ENCODE measurements around the gene TATDN2.

TATDN2 gene, protein sequence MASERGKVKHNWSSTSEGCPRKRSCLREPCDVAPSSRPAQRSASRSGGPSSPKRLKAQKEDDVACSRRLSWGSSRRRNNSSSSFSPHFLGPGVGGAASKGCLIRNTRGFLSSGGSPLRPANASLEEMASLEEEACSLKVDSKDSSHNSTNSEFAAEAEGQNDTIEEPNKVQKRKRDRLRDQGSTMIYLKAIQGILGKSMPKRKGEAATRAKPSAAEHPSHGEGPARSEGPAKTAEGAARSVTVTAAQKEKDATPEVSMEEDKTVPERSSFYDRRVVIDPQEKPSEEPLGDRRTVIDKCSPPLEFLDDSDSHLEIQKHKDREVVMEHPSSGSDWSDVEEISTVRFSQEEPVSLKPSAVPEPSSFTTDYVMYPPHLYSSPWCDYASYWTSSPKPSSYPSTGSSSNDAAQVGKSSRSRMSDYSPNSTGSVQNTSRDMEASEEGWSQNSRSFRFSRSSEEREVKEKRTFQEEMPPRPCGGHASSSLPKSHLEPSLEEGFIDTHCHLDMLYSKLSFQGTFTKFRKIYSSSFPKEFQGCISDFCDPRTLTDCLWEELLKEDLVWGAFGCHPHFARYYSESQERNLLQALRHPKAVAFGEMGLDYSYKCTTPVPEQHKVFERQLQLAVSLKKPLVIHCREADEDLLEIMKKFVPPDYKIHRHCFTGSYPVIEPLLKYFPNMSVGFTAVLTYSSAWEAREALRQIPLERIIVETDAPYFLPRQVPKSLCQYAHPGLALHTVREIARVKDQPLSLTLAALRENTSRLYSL

DNA sequence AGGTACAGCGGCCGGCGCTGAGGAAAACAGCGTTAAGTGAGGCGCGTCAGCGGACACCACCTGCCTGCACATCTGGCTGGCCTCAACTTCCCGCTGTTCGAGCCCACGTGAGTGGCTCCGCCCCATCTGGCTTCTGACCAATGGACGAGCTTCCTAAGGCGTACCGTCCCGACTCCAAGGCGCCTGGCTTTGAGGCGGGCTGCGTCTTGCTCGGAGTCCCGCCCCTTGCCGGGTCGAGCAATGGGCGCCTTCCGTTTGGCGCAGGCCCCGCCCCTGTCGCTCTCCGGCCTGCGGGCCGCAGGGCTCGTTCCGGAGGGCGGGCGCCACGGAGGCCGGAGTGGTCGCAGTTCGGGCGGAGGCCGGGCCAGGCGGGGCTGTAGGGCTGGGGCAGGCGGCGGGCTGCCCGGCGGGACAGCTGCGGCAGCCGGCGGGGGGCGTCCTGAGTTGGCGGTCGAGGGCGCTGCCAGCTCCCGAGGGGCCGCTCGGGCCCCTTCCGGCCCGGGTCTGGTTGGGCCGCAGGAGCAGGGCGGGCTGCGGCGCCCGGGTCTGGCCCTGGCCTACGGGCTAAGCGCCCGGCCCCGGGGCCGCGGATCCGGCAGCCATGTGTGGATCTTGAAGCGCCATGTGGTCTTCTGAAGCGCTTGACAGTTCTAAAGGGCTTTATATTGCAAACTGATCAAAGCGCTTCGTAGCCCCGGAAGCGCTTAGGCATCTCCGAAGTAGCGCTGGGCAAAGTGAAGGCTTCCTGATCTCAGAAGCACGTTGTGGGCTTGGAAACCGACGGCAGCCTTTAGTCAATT, at the start of gene TATDN2:
Gene TATDN2 (plus strand): TSS at position 276 of the 800 bp plus-strand sequence. CDS start 742 bp downstream, outside the sequence.
- peak; percentile 93 to 95 for DNase-seq

DNA sequence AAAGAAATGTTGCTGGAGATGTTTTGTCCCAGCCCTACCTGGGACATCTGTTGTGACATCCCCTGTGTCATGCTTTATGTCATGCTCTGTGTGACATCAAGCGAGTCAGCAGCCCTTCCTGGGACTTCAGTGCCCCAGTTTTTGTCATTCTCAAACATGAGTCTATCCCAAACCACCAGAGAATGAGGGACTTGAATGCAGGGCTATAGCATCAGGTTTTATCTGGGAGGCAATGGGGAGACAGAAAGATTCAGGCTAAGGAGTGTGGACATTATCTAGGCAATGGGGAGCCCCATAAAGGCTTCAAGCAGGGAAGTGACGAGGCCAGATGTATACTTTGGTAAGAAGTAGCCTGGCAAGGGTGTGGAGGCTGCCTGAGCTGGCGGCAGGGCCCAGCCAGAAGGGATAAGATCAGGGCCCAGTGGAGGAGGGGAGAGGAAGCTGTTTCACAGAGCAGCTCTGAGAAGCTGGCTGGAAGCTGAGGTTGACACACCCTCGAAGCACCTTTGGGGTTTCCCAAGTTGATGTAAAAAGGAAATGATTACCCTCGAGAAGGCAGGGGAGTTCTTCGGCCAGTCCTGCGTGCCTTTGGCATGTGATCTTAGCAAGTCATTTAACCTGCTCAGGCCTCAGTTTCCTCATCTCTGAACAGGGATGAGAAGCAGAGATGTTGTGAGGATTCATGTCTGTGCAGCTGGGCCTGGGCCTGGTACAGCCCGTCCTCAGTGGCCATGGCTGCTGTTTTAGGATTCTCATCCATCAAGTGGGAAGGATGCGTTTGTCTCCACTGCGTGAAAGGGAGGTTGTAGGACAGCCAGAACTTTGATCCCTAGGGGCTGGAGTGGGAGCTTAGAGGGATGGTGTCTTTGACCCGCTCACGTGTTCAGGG, 49.3 kb upstream of the TATDN2 start:
- DNase-seq = peak; percentile 84 to 86

DNA sequence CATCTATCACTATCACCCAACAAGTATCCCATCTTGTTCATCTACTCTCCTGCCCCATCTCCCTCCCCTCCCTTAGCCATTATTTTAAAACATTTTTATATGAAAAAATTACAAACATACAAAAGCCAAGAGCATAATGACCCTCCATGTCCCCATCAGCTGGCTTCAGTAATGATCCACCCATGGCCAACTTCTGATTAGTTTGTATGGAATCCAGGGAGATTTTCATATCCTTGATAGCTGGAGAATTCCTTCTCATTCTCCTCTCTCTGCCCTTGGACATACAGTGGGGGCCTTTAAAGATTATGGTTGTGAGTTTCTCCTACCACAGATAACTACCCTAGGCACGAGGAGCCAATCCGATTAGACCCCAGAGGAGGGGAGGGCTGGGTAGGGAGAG, 43.3 kb upstream of the TATDN2 start:
- no peak for DNase-seq

DNA sequence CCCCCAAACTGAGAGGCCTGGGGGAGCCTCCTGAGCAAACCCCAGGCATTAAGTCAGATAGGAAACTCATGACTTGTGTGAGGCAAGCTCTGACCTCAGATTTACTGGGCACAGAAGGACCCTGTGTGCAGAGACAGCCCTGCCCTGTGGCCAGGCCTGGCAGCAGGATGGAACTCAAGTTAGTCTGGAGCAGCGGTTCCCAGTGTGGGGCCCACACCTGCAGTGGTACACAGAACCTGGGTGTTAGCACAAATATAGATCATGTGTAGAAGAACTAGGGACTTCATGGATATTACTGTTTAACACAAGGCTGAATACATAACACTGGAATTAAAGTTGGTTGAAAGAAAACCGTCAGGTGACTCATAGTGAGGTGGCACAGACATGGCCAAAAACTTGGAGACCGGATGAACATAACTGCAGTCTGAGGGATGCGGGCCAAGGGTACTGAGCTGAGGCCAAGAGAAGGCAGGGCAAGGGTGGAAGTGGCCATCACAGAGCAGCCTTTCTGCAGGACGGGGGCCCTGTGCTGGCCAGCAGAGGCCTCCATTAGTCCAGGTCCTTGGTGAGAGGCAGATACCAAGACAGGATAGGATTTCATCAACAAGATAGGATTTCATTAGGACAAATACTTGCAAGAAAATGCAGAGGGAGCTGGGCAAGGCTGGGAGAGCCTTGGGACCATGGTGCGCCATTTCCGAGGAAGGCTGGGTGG, 42.7 kb upstream of the TATDN2 start:
- DNase-seq = no peak

DNA sequence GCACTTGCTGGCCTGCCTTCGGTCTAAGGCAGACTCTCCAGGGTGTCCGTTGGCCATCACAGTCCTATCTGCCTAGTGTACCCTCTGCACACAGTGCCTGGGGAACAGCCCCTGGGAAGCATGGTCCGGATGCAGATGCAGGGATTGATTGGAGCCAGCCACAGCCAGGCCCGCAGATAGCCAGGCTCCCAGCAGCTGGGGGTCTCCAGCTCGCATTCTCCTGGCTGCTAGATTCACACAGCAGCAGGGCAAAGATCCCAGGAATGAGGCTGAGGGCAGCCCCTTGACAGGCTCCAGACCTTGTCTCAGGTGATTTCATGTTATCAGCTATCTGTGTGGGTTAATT, 42.1 kb upstream of the TATDN2 start:
- DNase-seq = no peak

DNA sequence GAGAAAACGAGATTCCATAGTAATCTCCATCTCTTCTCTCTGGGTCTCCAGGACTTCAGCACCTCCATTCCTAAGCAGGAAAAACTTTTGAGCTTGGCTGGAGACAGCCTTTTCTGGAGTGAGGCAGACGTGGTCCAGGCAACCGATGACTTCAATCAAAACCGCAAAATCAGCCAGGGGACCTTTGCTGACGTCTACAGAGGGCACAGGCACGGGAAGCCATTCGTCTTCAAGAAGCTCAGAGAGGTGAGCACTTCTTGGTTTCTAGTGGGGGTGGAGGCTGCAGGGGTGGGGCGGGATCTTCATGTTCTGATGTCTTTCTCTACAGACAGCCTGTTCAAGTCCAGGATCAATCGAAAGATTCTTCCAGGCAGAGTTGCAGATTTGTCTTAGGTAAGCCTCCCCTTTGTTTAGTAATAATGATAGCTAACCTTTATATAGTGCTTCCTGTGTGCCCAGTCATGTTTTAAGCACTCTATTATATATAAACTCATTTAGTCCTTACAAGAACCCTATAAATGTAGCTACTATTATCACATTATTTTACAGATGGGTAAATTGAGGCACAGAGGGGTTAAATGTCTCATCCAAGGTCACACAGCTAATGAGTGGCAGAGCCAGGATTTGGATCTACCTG, 35.0 kb upstream of the TATDN2 start:
- DNase-seq = no peak

DNA sequence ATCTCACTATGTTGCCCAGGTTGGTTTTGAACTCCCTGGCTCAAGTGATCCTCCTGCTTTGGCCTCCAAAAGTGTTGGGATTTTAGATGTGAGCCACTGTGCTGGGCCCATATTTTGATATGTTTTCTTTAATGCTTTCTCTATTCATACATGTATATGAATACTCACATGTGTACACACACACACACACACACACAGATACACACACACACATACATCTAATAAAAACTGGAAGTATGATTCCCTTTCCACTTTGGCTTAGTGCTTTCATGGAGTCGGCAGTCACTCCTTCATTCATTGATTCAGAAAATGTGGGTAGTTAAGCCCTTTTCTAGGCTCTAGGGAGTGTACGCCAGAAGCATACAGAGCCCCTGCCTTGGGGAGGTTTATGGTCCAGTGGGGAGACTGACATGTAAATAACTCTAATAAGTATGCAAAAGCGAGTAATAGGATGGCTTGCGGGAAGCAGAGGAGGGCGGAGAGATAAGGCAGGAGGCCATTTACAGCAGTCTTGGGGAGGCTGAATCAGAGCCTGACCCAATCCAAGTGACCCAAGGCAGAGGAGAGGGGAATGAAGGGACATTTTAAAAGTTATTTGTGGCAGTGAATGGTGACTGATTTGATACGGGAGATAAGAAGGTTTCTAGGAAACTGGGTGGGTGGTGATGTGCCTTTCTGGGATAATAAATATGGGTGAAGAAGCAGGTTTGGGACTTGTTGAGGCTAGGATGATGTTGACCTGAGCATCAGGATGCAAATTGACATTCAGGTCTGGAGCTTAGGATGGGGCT, 32.5 kb upstream of the TATDN2 start:
- DNase-seq = no peak

DNA sequence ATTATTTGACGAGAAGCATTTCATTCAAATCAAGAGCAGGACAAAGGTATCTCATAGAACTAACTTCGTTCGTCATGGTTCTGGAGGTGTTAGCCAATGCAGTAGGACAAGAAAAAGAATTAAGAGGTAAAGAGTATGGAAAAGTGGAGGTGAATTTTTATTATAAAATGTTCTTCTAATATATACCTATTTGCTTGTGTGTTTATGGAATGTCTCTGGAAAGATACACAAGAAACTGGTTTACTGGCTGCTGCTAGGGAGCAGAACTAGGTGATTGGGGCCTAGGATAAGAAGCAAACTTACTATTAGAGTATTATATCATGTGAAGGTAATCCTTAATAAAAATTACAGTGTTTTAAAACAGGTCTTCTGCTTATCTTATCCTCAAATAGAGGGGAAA, 30.9 kb upstream of the TATDN2 start:
- no peak for DNase-seq

DNA sequence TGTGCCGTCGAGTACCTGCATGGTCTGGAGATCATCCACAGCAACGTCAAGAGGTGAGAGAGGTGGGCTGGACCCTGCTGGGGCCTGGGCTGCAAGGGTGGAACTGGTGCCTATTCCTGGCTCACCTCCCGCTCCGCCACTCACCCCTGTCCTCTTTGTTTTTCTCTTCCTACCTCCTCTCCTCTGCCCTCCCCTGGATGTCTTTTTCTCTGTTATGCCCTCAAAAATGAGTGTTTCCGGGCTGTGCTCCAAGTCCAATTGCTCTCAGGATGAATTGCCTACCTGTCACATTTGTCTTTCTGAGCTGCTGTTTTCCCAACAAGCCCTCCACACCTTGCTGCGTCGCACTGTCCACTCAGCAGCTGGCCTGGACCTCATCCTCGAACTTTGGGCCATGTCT, 28.5 kb upstream of the TATDN2 start:
- DNase-seq = no peak

DNA sequence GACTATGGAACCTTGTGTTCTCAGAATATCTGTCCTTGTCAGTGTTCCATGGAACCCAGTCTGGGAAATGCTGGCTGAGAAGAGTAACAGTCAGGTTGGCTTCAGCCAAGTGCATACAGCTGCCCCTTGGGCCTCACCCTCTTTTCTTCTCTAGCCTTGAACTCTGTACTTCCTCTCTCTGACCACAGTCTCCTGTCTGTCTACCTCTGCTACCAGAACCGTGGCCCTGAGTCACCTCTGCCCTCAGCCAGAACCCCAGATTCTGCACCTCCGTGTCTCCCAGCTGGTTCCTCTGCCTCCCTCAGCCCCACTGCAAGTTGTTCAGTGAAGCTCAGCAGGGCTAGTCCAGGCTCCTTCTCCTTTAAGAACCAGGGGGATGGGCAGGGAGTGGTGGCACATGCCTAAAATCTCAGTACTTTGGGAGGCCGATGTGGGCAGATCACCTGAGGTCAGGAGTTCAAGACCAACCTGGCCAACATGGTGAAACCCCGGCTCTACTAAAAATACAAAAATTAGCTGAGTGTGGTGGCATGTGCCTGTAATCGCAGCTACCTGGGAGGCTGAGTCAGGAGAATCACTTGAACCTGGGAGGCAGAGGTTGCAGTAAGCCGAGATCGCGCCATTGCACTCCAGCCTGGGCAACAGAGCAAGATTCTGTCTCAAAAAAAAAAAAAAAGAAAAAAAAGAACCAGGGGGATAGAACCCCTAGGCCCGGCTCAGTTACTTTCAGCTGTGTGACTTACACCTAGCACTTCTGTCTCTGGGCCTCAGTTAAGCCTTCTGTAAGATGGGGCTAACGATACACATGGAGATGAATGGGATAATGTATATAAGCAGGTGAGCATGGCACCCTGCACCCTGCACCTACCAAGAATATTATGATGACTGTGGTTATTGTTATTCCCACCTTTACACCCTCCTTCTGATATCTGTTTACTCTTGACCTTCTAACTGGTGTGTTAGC, 24.3 kb upstream of the TATDN2 start:
- peak; percentile 50 to 59 for DNase-seq

DNA sequence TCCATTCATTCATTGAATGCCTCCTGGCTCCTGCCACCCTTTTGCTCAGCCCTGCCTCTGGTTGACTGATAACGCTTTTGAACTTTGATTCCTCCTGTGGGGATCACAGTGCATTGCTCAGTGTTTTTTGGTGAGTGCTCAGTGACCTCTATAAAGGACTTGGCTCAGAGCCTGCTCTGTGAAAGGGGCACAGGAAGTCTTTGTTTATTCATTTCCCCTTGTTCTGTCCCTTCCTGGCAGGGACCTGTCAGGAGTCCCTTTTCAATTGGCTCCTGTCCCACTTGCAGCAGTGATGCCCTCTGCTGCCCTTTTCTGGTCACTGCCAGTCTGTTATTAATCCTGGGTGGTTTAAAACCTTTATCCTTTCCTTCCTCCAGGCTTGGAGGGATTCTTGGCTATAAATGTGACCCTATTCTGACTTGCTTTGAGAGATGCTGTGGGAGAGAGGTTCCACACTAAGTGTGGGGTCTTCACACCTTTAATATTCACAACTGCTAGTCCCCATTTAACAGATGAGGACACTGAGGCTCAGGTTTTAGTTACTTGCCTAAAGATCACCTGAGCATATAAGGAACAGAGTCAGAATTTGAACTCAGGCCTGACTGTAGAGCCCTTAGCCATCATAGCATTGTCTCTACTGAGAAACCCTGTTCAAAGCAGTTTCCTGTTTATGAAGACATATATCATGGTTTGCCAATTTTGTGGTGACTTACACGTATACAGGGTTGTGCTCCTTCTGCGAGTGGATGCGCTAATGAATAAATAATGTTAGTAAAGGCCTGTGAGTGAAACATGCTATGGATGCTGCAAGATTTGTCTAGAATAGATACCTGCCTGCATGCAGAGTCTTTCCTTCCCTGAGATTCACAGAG, 23.2 kb upstream of the TATDN2 start:
- DNase-seq = peak; percentile 70 to 78

DNA sequence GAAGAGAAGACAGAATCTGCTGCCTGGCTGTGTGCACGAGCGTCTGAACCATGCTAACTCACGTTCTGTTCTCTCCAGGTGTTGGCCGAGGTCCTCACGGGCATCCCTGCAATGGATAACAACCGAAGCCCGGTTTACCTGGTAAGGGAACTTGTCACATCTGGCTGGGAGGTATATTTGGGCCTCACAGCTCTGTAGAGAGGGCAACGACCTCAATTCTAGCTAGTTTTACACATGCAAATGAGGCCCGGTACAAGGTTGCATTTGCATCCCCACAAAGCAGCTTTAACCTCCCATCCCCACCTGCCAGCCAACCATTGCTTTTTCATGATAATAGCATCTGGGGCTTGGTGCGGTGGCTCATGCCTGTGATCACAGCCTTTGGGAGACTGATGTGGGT, 22.0 kb upstream of the TATDN2 start:
- no peak for DNase-seq

DNA sequence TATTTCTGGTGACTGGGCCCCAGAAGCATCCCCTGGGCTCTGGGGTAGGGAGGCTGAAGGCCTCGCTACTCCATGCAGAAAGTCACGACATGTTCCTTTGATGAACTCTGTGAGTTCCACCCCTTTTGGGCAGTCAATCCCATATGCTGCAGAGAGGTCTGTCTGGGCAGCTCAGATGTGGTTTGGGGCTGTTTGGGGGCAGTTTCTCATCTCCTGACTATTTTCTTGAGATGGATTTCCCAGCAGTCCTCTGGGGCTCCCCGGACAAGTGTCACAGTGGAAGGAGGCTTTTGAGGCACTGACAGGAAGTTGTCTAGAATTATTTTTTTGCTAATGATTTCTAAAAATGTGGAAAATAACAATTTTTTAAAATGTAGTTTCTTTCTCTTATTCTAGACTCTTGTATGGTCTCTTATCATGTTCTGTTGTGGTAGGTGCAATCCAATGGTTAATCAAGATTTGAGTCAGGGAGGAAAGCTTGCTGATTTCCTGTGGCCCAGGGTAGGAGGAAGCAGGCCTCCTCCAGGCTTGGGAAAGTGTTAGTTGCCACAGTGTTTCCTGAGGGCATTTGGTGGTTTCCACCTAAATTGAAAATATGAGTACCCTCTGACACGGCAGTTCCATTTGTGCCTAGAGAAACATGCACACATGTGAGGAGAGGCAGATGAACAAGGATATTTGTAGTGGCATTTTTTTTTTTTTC, 19.9 kb upstream of the TATDN2 start:
- DNase-seq = peak; percentile 15 to 33

DNA sequence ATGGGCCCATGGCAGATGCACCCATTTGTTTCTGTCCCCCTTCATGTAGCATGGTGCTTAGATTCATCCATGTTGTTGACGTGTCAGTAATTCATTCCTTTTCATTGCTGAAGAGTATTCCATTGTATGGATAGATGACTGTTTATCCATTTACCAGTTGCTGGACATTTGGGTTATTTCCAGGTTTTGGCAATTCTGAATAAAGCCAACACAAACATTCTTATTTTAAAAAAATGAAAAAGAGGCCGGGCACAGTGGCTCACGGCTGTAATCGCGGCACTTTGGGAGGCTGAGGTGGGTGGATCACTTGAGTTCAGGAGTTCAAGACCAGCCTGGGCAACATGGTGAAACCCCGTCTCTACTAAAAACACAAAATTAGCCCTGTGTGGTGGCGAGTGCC, 18.7 kb upstream of the TATDN2 start:
- no peak for DNase-seq

DNA sequence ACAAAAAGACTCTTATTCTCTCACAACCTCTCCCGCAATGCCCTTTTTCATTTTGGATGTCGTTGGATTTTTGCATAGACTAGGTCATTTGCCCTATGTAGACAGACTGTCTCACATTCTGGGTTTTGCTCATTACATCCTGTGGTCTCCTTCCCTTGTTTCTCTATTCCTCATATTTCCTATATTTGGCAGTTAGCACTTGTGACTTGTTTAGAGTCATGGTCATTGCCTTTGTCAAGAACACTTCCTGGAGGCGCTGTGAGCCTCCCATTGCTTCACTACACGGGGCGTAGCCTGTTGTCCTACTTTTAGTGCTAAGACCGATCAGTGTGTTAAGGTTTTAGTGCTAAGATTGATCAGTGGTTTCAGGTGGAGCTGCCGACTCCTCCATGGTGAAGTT, 16.1 kb upstream of the TATDN2 start:
- peak in 1 of 2 donors; percentile 20 for DNase-seq

DNA sequence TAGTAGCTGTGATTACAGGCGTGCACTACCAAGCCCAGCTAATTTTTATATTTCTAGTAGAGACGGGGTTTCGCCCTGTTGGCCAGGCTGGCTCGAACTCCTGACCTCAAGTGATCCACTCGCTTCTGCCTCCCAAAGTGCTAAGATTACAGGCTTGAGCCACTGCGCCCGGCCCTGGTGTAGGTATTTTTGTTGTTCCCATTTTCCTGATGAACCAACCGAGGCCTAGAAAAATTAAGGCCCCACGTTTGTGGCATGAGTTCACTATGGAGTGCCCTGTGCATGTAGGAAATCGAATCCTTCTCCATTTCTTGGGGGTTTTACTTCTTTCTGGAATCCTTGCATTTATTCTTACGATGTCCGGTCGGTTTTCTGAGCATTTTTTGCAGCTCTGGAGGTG, 14.3 kb upstream of the TATDN2 start:
- DNase-seq = no peak

DNA sequence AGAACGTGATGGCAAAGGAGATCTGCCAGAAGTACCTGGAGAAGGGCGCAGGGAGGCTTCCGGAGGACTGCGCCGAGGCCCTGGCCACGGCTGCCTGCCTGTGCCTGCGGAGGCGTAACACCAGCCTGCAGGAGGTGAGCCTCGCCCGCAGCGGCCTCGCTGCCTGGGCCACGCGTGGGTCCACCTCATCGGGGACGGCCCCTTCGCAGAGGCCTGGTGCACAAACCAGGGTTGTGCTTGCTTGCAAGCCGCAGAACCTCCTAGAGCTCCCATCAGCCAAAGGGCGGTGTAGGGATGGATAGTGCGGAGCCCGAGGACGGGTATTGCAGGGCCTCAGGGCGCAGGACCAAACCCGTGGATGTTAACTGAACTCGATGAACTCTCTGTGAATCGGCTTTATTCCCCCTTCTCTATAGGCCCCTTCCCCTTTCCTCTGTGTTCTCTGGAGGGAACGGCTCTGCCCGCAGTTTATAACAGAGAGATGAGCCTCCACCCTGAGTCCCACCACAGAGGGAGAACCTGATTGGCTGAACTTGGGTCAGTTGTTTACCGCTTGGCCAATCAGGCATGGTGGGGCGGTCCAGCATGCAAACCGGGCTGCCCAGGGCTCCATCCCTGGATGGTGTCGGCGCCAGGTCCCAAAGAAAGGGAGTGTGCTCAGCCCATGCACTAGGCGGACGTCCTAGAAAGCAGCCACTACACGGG, 13.6 kb upstream of the TATDN2 start:
- no peak for DNase-seq
